Measurements from ENCODE around the gene SMYD3. TPM values are rescaled to one million over a fixed set of nuclear protein-coding genes. Genes with fewer than 3 reads are reported as not detected.

Gene SMYD3
- total and polyA plus RNA-seq, 4 donors, result 10.5 to 40.1 (median 32.5) TPM

GRCh38 chr1:246078888-246079252 is 428.2 kb downstream of the SMYD3 start:
- no peak for DNase-seq
- Histone ChIP-seq H3K9me3 (ENCODE audit: control insufficient read depth in 4 of 4, insufficient read depth in 3 of 4, low read length in 3 of 4) (peaks cover 0 to 6% (median 2%) of the 10 kb centered on the region in 4 donors), H3K9ac (ENCODE audit: insufficient read depth in 1 of 2, low read length in 2 of 2) (no peak overlapping the region), H3K4me3 (no peak overlapping the region), H3K27ac (ENCODE audit: low read depth in 1 of 2, low read length in 1 of 2) (no peak overlapping the region), H3K36me3 (ENCODE audit: control insufficient read depth in 4 of 4, insufficient read depth in 4 of 4, low read length in 4 of 4) (no peaks in the 10 kb centered on the region), H3K27me3 (ENCODE audit: control insufficient read depth in 3 of 3, insufficient read depth in 3 of 3, low read length in 2 of 3) (no peaks in the 10 kb centered on the region), H3K4me1 (ENCODE audit: control insufficient read depth in 5 of 5, insufficient read depth in 5 of 5, low read length in 5 of 5) (no peaks in the 10 kb centered on the region)
- ATAC-seq (ENCODE audit: insufficient read depth, low FRiP score), result no peak
- TF ChIP-seq CTCF (IDR thresholded peaks at IDR 0.05; ENCODE audit: control extremely low read depth, extremely low read depth), result no peak
- WGBS, 2 donors, result 99 to 100% methylated on average over 1 of the region's 1 CpG

GRCh38 chr1:246078126-246078887 is 428.8 kb downstream of the SMYD3 start:
- Histone ChIP-seq H3K4me1 (ENCODE audit: control insufficient read depth in 5 of 5, insufficient read depth in 5 of 5, low read length in 5 of 5) (no peaks in the 10 kb centered on the region), H3K4me3 (no peak overlapping the region), H3K27me3 (ENCODE audit: control insufficient read depth in 3 of 3, insufficient read depth in 3 of 3, low read length in 2 of 3) (no peaks in the 10 kb centered on the region), H3K9ac (ENCODE audit: insufficient read depth in 1 of 2, low read length in 2 of 2) (no peak overlapping the region), H3K9me3 (ENCODE audit: control insufficient read depth in 4 of 4, insufficient read depth in 3 of 4, low read length in 3 of 4) (peaks cover 0 to 6% (median 2%) of the 10 kb centered on the region in 4 donors), H3K36me3 (ENCODE audit: control insufficient read depth in 4 of 4, insufficient read depth in 4 of 4, low read length in 4 of 4) (no peaks in the 10 kb centered on the region), H3K27ac (ENCODE audit: low read depth in 1 of 2, low read length in 1 of 2) (no peak overlapping the region)
- DNase-seq, result no peak
- WGBS, 2 donors, result 75 to 83% methylated on average over 9 of the region's 9 CpGs
- TF ChIP-seq CTCF (IDR thresholded peaks at IDR 0.05; ENCODE audit: control extremely low read depth, extremely low read depth), result no peak
- no peak for ATAC-seq (ENCODE audit: insufficient read depth, low FRiP score)

- no peaks in the 10 kb centered on the region for H3K36me3 ChIP-seq (ENCODE audit: control insufficient read depth in 4 of 4, insufficient read depth in 4 of 4, low read length in 4 of 4)
- H3K9me3 ChIP-seq (ENCODE audit: control insufficient read depth in 4 of 4, insufficient read depth in 3 of 4, low read length in 3 of 4), result peaks cover 0 to 6% (median 2%) of the 10 kb centered on the region in 4 donors
- no peak overlapping the region for H3K27ac ChIP-seq (ENCODE audit: low read depth in 1 of 2, low read length in 1 of 2)
- no peak overlapping the region for H3K4me3 ChIP-seq
- no peaks in the 10 kb centered on the region for H3K27me3 ChIP-seq (ENCODE audit: control insufficient read depth in 3 of 3, insufficient read depth in 3 of 3, low read length in 2 of 3)
- no peak for ATAC-seq (ENCODE audit: insufficient read depth, low FRiP score)
- TF ChIP-seq CTCF (IDR thresholded peaks at IDR 0.05; ENCODE audit: control extremely low read depth, extremely low read depth), result no peak
- no peak for DNase-seq
- no peak overlapping the region for H3K9ac ChIP-seq (ENCODE audit: insufficient read depth in 1 of 2, low read length in 2 of 2)
- no peaks in the 10 kb centered on the region for H3K4me1 ChIP-seq (ENCODE audit: control insufficient read depth in 5 of 5, insufficient read depth in 5 of 5, low read length in 5 of 5)
- WGBS, 2 donors, result 80 to 85% methylated on average over 1 of the region's 1 CpG
Observed at GRCh38 chr1:246077476-246077875, 429.6 kb downstream of the SMYD3 start.
